Lower leg skin (tissue), 4 donors: ENCODE measurements around the gene MGLL. TPM values are rescaled to one million over a fixed set of nuclear protein-coding genes. Genes with fewer than 3 reads are reported as not detected.

ENCODE experiments used
- DNase-seq, 2 donors: peaks; one replicate each; pipeline ENCODE4 v3.0.0-alpha.2; 2019; ENCODE audit warnings: low spot score in 2 of 2
- H3K4me3 ChIP-seq: fragments of 200-600 bp; sonication (generic); 2 replicates; pipeline ENCODE4 v1.5.1; 2017; ENCODE audit warnings: mild to moderate bottlenecking, low read depth; ENCODE audit not compliant: poor library complexity, severe bottlenecking
- CTCF ChIP-seq, 3 donors: fragments of 450-650 bp; IDR thresholded peaks; one replicate each; pipeline ENCODE4 v1.5.1; 2016; ENCODE audit warnings: antibody characterized with exemption in 3 of 3, mild to moderate bottlenecking in 3 of 3, moderate library complexity in 2 of 3
- POLR2A ChIP-seq, 2 donors: fragments of 450-650 bp; IDR thresholded peaks; one replicate each; pipeline ENCODE4 v1.6.1; 2016 to 2017; ENCODE audit warnings: antibody characterized with exemption in 2 of 2, mild to moderate bottlenecking in 1 of 2, moderate library complexity in 1 of 2
- WGBS, 2 donors: methylation state at CpG; one replicate each; pipeline ENCODE4 v1.1.5; 2018; 5-methylcytosine and 5-hydroxymethylcytosine counted together
- intact Hi-C: fragments of 100-400 bp; cut with DNase I; formaldehyde crosslinking; loops from one replicate; pipeline ENCODE4 v1.15.0; 2023; ENCODE audit warnings: low total_unique reads
- total RNA-seq, 4 donors: library from RNA; depleted of rRNA; stranded (reverse); fragments of >200 nt; gene quantifications; one replicate each; pipeline ENCODE4 v1.1.0, GENCODE V29; 2016

The MGLL gene
- total RNA-seq, 4 donors from 2014 or later: 44.0 to 57.4 (median 48.0) TPM

- intact Hi-C loops: loop anchor here (5.0 kb wide), 1 partner anchor 320 kb away; no protein-coding TSS in a partner anchor
- DNase-seq: peak in 1 of 2 donors; percentile 84
- 67 to 70% methylated on average over 10 to 11 of the region's 13 CpGs for WGBS, 2 donors
Measured at GRCh38 chr3:127652246-127652995, 169.9 kb downstream of the MGLL start.

GRCh38 chr3:127651516-127652172, 170.7 kb downstream of the MGLL start:
- 73 to 76% methylated on average over 8 of the region's 8 CpGs for WGBS, 2 donors
- peak in 1 of 2 donors; percentile 76 for DNase-seq

More at GRCh38 chr3:127652246-127652995, 169.9 kb downstream of the MGLL start:
- H3K4me3 ChIP-seq: no peak overlapping the region
- TF ChIP-seq POLR2A (IDR thresholded peaks at IDR 0.05): no peak
- TF ChIP-seq CTCF (IDR thresholded peaks at IDR 0.05): peak in 1 of 3 donors; percentile 66

GRCh38 chr3:127650236-127650635, 172.1 kb downstream of the MGLL start:
- no peak for DNase-seq
- WGBS, 2 donors: 89 to 93% methylated on average over 4 of the region's 4 CpGs
- no peak for TF ChIP-seq CTCF (IDR thresholded peaks at IDR 0.05)
- TF ChIP-seq POLR2A (IDR thresholded peaks at IDR 0.05): no peak
- intact Hi-C loops: loop anchor here (5.0 kb wide), 1 partner anchor 322 kb away; no protein-coding TSS in a partner anchor
- H3K4me3 ChIP-seq: no peak overlapping the region

More at GRCh38 chr3:127651516-127652172, 170.7 kb downstream of the MGLL start:
- intact Hi-C loops: loop anchor here (5.0 kb wide), 1 partner anchor 321 kb away; no protein-coding TSS in a partner anchor
- no peak overlapping the region for H3K4me3 ChIP-seq
- TF ChIP-seq POLR2A (IDR thresholded peaks at IDR 0.05) (no peak), CTCF (IDR thresholded peaks at IDR 0.05) (no peak)

- H3K4me3 ChIP-seq: no peak overlapping the region
- no peak for DNase-seq
- intact Hi-C loops: no loop called here
- TF ChIP-seq POLR2A (IDR thresholded peaks at IDR 0.05) (no peak), CTCF (IDR thresholded peaks at IDR 0.05) (no peak)
Measured at GRCh38 chr3:127647845-127648204, 174.5 kb downstream of the MGLL start.

GRCh38 chr3:127647166-127647844, 175.0 kb downstream of the MGLL start:
- no peak overlapping the region for H3K4me3 ChIP-seq
- WGBS, 2 donors: 50 to 53% methylated on average over 11 to 13 of the region's 13 CpGs
- DNase-seq: peak in 1 of 2 donors; percentile 65
- no peak for TF ChIP-seq CTCF (IDR thresholded peaks at IDR 0.05)
- no peak for TF ChIP-seq POLR2A (IDR thresholded peaks at IDR 0.05)
- intact Hi-C loops: no loop called here
